RWPE1 (cell line): ENCODE measurements around the gene GTF2I.

Experiments
- CTCF ChIA-PET: fragments of 350-600 bp; sonication (Branson Sonifier 250); formaldehyde crosslinking; extraction: SDS; loops from one replicate; lab custom pipeline; 2021; lab: Yijun Ruan, JAX
- POLR2A ChIA-PET: fragments of 400-600 bp; formaldehyde crosslinking; extraction: SDS; loops from one replicate; lab custom pipeline; 2020; ENCODE audit warnings: antibody characterized with exemption; ENCODE audit not compliant: low non-redundant PET; lab: Yijun Ruan, JAX
- DNase-seq: peaks from one replicate; pipeline ENCODE4 v3.0.0; 2012; ENCODE audit warnings: low spot score
- H3K27ac ChIP-seq: fragments of 450-650 bp; 2 replicates; pipeline ENCODE4 v1.5.1; 2017
- CTCF ChIP-seq: fragments of 450-650 bp; conservative IDR thresholded peaks from 2 replicates; pipeline ENCODE4 v1.5.1; 2017; ENCODE audit warnings: low read depth, mild to moderate bottlenecking

Gene GTF2I

GRCh38 chr7:74657692-74658177 lies at the start of gene GTF2I:
GTF2I (plus strand) TSS chr7:74657718; CDS start chr7:74689129, 31,411 bp downstream.
- peak within 1 kb of the TSS; percentile 98 for H3K27ac ChIP-seq
- ChIA-PET CTCF (interaction anchor here (0.7 to 1.2 kb wide), 2 partner anchors 15 to 86 kb away, joined by 6 to 10 read pairs; no protein-coding TSS in a partner anchor), POLR2A (interaction anchor here (0.6 to 0.7 kb wide), 3 partner anchors 58 to 84 kb away, joined by 3 to 5 read pairs (median 3); no protein-coding TSS in a partner anchor)
- no peak for TF ChIP-seq CTCF
- peak; percentile 37 for DNase-seq

- DNase-seq = peak; percentile 60
- ChIA-PET POLR2A (interaction anchor here (0.7 kb wide), 1 partner anchor 88 kb away, joined by 6 read pairs; no protein-coding TSS in a partner anchor), CTCF (interaction anchor here (0.5 to 0.6 kb wide), 2 partner anchors 130 to 512 kb away, joined by 3 read pairs; no protein-coding TSS in a partner anchor)
- no peak for TF ChIP-seq CTCF
- H3K27ac ChIP-seq = peak overlapping the region; percentile 99
Observed at GRCh38 chr7:74612015-74612829, 45.3 kb upstream of the GTF2I start.

GRCh38 chr7:74615933-74616780 lies 41.4 kb upstream of the GTF2I start:
- H3K27ac ChIP-seq = no peak overlapping the region; the same call in 1 of the 2 replicates
- POLR2A ChIA-PET = no interaction called here
- TF ChIP-seq CTCF = no peak
- DNase-seq = no peak
- CTCF ChIA-PET = interaction anchor here (0.7 to 0.8 kb wide), 2 partner anchors 215 to 463 kb away, joined by 3 to 5 read pairs; no protein-coding TSS in a partner anchor

GRCh38 chr7:74617180-74617744 lies 40.3 kb upstream of the GTF2I start:
- ChIA-PET CTCF (no interaction called here), POLR2A (no interaction called here)
- no peak for TF ChIP-seq CTCF
- no peak for DNase-seq
- H3K27ac ChIP-seq = no peak overlapping the region

- no peak for DNase-seq
- no peak for TF ChIP-seq CTCF
- ChIA-PET CTCF (interaction anchor here (0.7 kb wide), 1 partner anchor 399 kb away, joined by 3 read pairs; no protein-coding TSS in a partner anchor), POLR2A (interaction anchor here (0.6 kb wide), 1 partner anchor 49 kb away, joined by 4 read pairs; no protein-coding TSS in a partner anchor)
- H3K27ac ChIP-seq = no peak overlapping the region
Observed at GRCh38 chr7:74619235-74619860, 38.2 kb upstream of the GTF2I start.
